ENCODE data around the gene UXS1.

GRCh38 chr2:106160786-106161261 is 33.3 kb downstream of the UXS1 start:
- TF ChIP-seq, protein P1, sequence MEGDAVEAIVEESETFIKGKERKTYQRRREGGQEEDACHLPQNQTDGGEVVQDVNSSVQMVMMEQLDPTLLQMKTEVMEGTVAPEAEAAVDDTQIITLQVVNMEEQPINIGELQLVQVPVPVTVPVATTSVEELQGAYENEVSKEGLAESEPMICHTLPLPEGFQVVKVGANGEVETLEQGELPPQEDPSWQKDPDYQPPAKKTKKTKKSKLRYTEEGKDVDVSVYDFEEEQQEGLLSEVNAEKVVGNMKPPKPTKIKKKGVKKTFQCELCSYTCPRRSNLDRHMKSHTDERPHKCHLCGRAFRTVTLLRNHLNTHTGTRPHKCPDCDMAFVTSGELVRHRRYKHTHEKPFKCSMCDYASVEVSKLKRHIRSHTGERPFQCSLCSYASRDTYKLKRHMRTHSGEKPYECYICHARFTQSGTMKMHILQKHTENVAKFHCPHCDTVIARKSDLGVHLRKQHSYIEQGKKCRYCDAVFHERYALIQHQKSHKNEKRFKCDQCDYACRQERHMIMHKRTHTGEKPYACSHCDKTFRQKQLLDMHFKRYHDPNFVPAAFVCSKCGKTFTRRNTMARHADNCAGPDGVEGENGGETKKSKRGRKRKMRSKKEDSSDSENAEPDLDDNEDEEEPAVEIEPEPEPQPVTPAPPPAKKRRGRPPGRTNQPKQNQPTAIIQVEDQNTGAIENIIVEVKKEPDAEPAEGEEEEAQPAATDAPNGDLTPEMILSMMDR (IDR thresholded peaks at IDR 0.05; ENCODE audit: low read depth, low read length) = no peak
- no peak for TF ChIP-seq EZH2phosphoT487 (IDR thresholded peaks at IDR 0.05; ENCODE audit: low read depth)
